Activated naive CD8-positive, alpha-beta T cell treated with anti-CD3 and anti-CD28 coated beads, Interleukin-2, amount 10 ng/mL, durations not matched to agents 7 days and 5 days (primary cell): ENCODE results near the gene NAGPA. TPM values are rescaled to one million over a fixed set of nuclear protein-coding genes. Genes with fewer than 3 reads are reported as not detected.

Source experiments
- ATAC-seq: fragments of 150-1000 bp; cut with Tn5 transposase; one replicate; pipeline ENCODE4 v1.10.0; 2021; ENCODE audit warnings: low read depth, moderate library complexity
- POLR2A ChIA-PET: fragments of 350-600 bp; sonication (Branson Sonifier 250); formaldehyde crosslinking; loops from one replicate; lab custom pipeline; 2021; ENCODE audit warnings: antibody characterized with exemption; lab: Charles Lee
- DNase-seq: peaks from one replicate; pipeline ENCODE4 v3.0.0; 2021
- H3K27ac Mint-ChIP-seq: one replicate; pipeline ENCODE4 v1.8.0; 2022; ENCODE audit warnings: mild to moderate bottlenecking, mixed read lengths
- H3K27me3 Mint-ChIP-seq: one replicate; pipeline ENCODE4 v1.8.0; 2022; ENCODE audit warnings: mild to moderate bottlenecking, moderate library complexity, mixed read lengths
- H3K36me3 Mint-ChIP-seq: one replicate; pipeline ENCODE4 v1.8.0; 2021; ENCODE audit warnings: mild to moderate bottlenecking, mixed read lengths
- H3K4me1 Mint-ChIP-seq: one replicate; pipeline ENCODE4 v1.8.0; 2021; ENCODE audit warnings: mixed read lengths
- H3K4me3 Mint-ChIP-seq: one replicate; pipeline ENCODE4 v1.8.0; 2022; ENCODE audit warnings: mild to moderate bottlenecking, moderate library complexity, mixed read lengths
- H3K9me3 Mint-ChIP-seq: one replicate; pipeline ENCODE4 v1.8.0; 2021; ENCODE audit warnings: mixed read lengths
- total RNA-seq, 2 experiments: library from RNA; stranded (reverse); gene quantifications; one replicate each; pipeline ENCODE4 v1.2.3, GENCODE V29; 2021

NAGPA gene
- total RNA-seq, 2 experiments from 2014 or later, result 18.2 to 19.9 TPM

DNA sequence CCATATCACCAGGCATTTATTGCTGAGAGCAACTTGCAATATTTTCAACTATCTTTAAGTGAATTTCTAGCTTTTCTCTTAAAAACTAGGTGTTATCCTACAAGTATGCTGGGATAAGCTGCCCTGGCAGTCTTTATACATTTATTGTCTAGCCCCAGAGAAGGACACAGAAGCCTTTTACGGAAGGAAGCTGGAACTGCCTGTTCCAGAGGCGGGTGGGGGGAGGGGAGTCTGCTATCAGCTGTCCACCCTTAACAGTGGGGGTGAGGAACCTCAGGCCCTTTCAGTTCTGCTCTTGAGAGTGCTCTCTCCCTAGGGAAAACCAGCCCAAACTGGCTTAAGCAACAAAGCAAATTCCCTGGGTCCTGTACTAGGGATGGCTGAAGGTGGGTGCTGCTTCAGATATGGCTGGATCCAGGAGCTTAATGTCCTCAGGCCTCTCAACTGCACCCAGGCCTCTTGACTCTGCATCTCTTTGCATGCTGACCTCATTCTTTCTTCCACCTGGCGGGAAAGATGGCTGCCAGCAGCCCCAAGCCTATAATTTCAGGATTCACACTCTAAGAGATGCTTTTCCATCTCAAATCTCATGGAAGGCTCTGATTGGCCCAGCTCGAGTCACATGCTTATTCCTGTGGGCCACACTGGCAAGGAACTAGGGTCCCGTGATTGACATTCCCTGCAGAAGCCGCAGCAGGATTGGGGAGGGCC, 16.6 kb downstream of the NAGPA start:
- Mint-ChIP-seq H3K27me3 (no peaks in the 10 kb centered on the region), H3K4me3 (no peak overlapping the region), H3K36me3 (no peaks in the 10 kb centered on the region), H3K9me3 (no peaks in the 10 kb centered on the region), H3K4me1 (no peaks in the 10 kb centered on the region), H3K27ac (no peak overlapping the region)
- DNase-seq (no peak), ATAC-seq (no peak)
- POLR2A ChIA-PET, result no interaction called here

DNA sequence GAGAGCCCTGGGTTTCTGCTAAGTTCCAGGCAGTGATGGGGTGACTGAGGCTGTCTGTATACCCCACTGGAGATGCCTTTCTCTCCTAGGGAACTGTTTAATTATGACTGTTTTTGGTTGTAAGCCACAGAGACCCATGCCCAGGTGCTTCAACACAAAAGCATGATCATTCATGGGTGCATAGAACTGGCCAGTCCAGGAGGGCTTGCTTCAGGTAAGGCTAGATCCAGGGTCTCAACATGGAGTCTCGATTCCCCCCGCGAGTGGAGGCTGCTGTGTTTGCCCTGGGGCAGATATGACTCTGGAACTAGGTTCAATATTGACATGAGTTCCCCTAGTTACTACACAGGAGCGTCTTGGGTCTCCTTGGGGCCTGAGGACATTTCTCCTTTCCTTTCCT, 17.8 kb downstream of the NAGPA start:
- no peak overlapping the region for H3K4me3 Mint-ChIP-seq
- POLR2A ChIA-PET, result no interaction called here
- ATAC-seq (no peak), DNase-seq (no peak)
- no peaks in the 10 kb centered on the region for H3K9me3 Mint-ChIP-seq
- no peaks in the 10 kb centered on the region for H3K4me1 Mint-ChIP-seq
- no peak overlapping the region for H3K27ac Mint-ChIP-seq
- H3K36me3 Mint-ChIP-seq, result no peaks in the 10 kb centered on the region
- no peaks in the 10 kb centered on the region for H3K27me3 Mint-ChIP-seq

DNA sequence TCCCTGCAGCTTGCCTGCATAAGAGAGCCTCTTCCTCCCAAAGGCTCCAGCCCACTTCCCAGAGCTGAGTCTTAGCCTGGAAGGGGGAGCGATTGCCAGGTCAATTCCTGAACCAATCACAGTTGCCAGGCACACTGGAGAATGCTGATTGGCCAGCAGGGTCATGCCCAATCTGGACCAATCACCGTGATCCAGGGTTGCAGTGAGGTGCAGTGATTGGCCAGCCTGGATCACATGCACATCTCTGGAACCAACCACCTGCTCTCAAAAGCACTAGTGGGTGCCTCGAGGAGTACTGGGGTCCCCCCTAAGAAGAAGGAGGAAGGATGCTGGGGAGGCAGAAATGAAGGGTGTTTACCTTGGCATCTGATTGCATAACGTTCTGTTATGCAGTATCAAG, 18.4 kb downstream of the NAGPA start:
- no peak for ATAC-seq
- no peak for DNase-seq
- Mint-ChIP-seq H3K9me3 (no peaks in the 10 kb centered on the region), H3K4me1 (no peaks in the 10 kb centered on the region), H3K36me3 (no peaks in the 10 kb centered on the region), H3K27ac (no peak overlapping the region), H3K4me3 (no peak overlapping the region), H3K27me3 (no peaks in the 10 kb centered on the region)
- POLR2A ChIA-PET, result no interaction called here

DNA sequence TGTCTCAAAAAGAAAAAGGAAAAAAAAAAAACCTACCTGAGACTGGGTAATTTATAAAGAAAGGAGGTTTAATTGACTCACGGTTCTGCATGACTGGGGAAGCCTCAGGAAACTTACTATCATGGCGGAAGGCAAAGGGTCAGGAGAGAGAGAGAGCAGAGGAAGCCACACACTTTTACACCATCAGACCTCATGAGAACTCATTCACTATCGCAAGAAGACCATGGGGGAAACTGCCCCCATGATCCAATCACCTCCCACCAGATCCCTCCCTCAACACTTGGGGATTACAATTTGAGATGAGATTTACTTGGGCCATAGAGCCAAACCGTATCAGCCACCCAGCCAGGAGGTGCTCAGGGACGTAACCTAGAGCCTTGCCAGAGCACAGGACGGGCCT, 20.8 kb downstream of the NAGPA start:
- Mint-ChIP-seq H3K36me3 (no peaks in the 10 kb centered on the region), H3K27ac (no peak overlapping the region), H3K4me1 (no peaks in the 10 kb centered on the region), H3K4me3 (no peak overlapping the region), H3K27me3 (no peaks in the 10 kb centered on the region), H3K9me3 (no peaks in the 10 kb centered on the region)
- POLR2A ChIA-PET, result no interaction called here
- no peak for DNase-seq
- no peak for ATAC-seq

DNA sequence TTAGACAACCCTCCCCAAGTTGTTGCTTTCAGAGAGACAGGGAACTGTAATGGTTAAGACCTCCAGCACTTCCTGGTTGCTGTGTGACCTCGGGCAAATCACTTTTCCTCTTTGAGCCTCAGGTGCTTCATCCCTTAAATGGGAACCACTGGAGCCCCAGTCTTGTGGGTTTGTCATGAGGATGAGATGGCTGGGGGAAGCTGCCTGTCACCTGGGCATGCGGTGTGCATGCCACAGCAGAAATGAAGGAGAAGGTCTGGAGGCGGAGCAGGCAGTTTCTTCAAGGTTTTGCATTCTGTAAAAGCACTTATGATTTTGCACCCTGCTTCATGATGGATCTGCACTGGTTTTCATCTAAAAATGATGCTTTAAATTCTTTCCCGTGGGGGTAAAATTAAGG, 22.1 kb downstream of the NAGPA start:
- ATAC-seq (no peak), DNase-seq (no peak)
- Mint-ChIP-seq H3K4me1 (no peaks in the 10 kb centered on the region), H3K36me3 (no peaks in the 10 kb centered on the region), H3K9me3 (no peaks in the 10 kb centered on the region), H3K27ac (no peak overlapping the region), H3K4me3 (no peak overlapping the region), H3K27me3 (no peaks in the 10 kb centered on the region)
- POLR2A ChIA-PET, result no interaction called here

DNA sequence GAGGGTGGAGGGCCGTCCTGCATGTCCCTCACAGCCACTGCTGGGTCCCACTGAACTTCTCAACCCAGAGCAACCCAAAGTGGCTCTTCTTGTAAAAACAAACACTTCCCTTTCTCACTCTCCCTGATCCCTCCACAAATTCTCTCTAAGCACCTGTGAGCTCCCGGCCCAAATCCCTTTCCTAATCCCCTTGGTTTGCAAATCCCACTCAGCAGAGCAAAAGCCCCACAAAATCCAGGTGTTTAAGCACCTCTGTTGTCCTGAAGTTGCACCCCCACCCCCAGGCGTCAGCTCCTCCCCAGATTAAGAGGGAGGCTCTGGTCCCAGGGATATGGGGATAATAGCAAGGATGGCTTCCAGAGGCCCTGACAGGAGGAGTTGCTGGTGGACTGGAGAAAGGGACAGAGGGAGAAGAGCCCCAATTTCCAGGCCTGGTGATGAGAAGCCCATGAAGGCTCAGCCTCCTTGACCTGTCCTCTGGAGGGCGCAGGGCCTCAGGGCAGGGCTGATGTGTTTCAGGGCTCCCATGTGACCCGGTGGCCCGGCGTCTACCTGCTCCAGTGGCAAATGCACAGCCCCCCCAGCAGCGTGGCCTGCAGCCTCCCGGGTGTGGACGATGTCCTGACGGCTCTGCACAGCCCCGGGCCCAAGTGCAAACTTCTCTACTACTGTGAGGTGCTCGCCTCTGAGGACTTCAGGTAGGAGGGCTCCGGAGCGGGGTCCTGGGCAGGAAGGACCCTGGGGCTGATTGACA, 23.0 kb downstream of the NAGPA start:
- POLR2A ChIA-PET, result no interaction called here

DNA sequence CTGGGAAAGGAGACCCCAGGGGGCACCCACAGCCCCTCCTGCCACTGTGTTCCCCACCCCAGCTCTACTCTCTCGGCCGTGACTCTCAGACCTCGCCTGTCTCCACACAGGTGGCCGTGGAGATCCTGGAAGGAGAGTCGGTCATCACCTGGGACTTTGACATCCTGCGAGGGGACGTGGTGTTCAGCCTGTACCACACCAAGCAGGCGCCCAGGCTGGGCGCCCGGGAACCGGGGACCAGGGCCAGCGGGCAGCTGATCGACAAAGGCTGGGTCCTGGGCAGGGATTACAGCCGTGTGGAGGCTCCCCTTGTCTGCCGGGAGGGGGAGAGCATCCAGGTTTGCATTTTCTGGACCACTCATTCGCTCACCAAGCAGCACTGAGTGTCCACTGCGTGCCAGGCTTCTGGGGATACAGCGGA, 25.4 kb downstream of the NAGPA start:
- H3K4me1 Mint-ChIP-seq, result no peaks in the 10 kb centered on the region
- ATAC-seq (no peak), DNase-seq (no peak)
- no peak overlapping the region for H3K27ac Mint-ChIP-seq
- H3K27me3 Mint-ChIP-seq, result no peaks in the 10 kb centered on the region
- H3K36me3 Mint-ChIP-seq, result no peaks in the 10 kb centered on the region
- H3K9me3 Mint-ChIP-seq, result no peaks in the 10 kb centered on the region
- POLR2A ChIA-PET, result no interaction called here
- no peak overlapping the region for H3K4me3 Mint-ChIP-seq

More for the DNA sequence above, 23.0 kb downstream of the NAGPA start:
- Mint-ChIP-seq H3K27ac (no peak overlapping the region), H3K4me3 (no peak overlapping the region), H3K27me3 (no peaks in the 10 kb centered on the region), H3K4me1 (no peaks in the 10 kb centered on the region), H3K9me3 (no peaks in the 10 kb centered on the region), H3K36me3 (no peaks in the 10 kb centered on the region)
- ATAC-seq (no peak), DNase-seq (no peak)

DNA sequence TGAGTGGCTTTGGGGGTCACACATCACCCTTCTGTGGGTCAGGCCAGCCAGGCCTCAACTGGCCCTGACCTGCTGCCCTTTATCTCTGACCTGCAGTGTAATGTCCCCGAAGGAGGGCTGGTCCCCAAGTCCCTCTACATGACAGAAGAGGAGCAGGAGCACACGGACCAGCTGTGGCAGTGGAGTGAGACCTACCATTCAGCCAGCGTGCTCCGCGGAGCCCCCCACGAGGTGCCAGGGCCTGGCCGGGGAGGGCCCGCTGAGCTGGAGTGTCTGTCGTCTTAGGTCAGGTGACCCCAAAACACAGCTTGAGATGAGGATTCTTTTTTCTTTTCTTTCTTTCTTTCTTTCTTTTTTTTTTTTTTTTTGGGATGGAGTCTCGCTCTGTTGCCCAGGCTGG, 26.5 kb downstream of the NAGPA start:
- Mint-ChIP-seq H3K4me1 (no peaks in the 10 kb centered on the region), H3K4me3 (no peak overlapping the region), H3K9me3 (no peaks in the 10 kb centered on the region), H3K36me3 (no peaks in the 10 kb centered on the region), H3K27ac (no peak overlapping the region), H3K27me3 (no peaks in the 10 kb centered on the region)
- DNase-seq, result no peak
- POLR2A ChIA-PET, result no interaction called here
- ATAC-seq, result no peak

DNA sequence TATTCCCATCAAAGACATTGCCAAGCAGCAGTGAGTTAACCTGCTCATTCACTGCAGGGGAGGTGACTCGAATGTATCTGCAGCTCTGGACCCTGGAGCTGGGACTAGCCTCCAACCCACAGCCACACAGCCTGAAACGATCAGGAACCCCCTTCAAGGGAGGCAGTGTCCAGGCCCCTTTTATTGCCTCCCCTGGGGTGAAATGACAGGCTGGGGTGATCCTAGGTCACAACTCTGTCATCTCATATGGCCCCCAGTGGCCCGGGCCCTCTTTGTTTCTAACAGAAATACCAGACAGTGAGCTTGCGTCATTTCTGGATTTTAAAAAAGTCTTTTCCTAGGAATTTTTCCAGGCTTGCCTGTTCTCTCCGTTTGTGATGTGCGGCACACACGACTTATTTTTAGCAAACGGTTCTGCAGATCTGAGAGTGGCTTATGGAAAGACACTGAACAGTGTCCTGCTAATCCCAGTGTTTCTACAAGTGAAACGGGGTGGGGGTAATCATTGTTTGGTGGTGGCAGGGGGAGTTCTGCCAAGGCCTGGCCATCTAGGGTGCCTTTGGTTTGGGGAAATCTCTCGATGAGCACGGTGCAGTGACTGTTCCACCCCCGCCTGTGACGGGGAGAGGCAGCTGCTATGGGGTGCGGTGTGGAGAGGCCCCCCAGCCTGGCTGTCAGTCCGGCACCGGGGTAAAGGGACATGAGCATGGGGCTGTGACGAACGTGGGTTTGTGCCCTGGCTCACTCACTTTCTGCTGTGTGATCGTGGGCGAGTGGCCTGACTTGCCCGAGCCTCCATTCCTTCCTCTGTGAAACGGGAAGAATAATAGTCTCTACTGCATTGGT, 27.2 kb downstream of the NAGPA start:
- no peaks in the 10 kb centered on the region for H3K4me1 Mint-ChIP-seq
- POLR2A ChIA-PET, result no interaction called here
- H3K27ac Mint-ChIP-seq, result no peak overlapping the region
- ATAC-seq (no peak), DNase-seq (no peak)
- no peaks in the 10 kb centered on the region for H3K36me3 Mint-ChIP-seq
- no peak overlapping the region for H3K4me3 Mint-ChIP-seq
- no peaks in the 10 kb centered on the region for H3K27me3 Mint-ChIP-seq
- H3K9me3 Mint-ChIP-seq, result no peaks in the 10 kb centered on the region

DNA sequence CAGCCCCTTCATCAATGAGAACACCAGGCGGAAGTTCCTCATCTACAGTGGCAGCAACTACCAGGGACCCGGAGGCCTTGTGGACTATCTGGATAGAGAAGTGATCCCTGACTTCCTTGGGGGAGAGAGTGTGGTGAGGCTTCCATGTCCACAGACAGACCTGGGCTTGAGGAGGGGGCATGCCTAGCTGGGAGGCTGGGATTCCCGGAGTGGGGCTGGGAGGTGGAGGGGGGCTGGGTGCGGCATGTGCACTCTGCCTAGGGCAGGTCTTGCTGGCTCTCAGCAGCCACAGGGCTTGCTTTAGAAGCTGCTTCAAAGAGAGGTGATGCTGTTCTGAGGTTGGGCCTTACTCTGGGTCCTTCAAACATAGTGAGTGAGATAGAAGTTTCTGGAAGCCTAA, 27.8 kb downstream of the NAGPA start:
- Mint-ChIP-seq H3K4me1 (no peaks in the 10 kb centered on the region), H3K4me3 (no peak overlapping the region), H3K27me3 (no peaks in the 10 kb centered on the region), H3K9me3 (no peaks in the 10 kb centered on the region), H3K36me3 (no peaks in the 10 kb centered on the region), H3K27ac (no peak overlapping the region)
- POLR2A ChIA-PET, result interaction anchor here (0.6 kb wide), 1 partner anchor 74 kb away, joined by 5 read pairs; no protein-coding TSS in a partner anchor
- ATAC-seq, result no peak
- DNase-seq, result no peak

DNA sequence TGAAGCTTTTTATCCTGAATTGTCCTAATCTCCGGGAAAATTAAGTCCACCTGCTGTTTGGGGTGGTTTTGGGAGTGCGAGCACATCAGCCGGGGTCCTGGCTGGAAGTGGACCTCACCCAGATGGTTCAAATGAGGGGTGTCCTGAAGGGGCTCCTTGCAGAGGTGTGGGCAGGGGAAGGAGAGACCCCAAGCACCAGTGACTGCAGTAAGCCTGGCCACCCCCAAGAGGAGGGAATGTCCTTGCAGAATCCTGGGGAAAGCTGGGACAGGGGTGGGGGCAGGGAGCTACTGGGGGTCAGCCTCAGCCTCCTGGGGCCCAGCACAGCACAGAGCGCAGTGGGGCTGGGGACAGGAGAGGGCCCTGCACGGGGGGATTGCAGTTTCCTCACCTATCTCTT, 29.4 kb downstream of the NAGPA start:
- ATAC-seq, result no peak
- Mint-ChIP-seq H3K27me3 (no peaks in the 10 kb centered on the region), H3K27ac (no peak overlapping the region), H3K4me3 (no peak overlapping the region), H3K9me3 (no peaks in the 10 kb centered on the region), H3K4me1 (no peaks in the 10 kb centered on the region), H3K36me3 (no peaks in the 10 kb centered on the region)
- POLR2A ChIA-PET, result no interaction called here
- no peak for DNase-seq

DNA sequence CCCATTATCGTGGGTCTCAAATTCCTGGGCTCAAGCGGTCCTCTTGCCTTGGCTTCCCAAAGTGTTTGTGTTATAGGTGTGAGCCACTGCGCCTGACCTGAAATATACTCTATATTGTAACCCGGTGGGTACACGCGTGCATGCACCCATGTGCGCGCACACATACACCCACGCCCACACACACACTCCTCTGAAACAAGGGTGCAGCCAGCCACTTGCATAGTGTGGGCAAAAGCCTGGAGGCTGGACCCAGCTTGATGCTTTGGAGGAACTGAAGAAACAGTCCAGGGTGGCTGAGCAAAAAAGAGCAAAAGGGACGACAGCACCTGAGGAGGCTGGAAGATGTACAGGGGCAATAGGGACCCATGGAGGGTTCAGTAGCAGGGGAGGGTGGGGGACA, 29.9 kb downstream of the NAGPA start:
- H3K27ac Mint-ChIP-seq, result no peak overlapping the region
- H3K4me1 Mint-ChIP-seq, result no peaks in the 10 kb centered on the region
- H3K9me3 Mint-ChIP-seq, result no peaks in the 10 kb centered on the region
- ATAC-seq (no peak), DNase-seq (no peak)
- no peak overlapping the region for H3K4me3 Mint-ChIP-seq
- POLR2A ChIA-PET, result no interaction called here
- H3K27me3 Mint-ChIP-seq, result no peaks in the 10 kb centered on the region
- H3K36me3 Mint-ChIP-seq, result no peaks in the 10 kb centered on the region

DNA sequence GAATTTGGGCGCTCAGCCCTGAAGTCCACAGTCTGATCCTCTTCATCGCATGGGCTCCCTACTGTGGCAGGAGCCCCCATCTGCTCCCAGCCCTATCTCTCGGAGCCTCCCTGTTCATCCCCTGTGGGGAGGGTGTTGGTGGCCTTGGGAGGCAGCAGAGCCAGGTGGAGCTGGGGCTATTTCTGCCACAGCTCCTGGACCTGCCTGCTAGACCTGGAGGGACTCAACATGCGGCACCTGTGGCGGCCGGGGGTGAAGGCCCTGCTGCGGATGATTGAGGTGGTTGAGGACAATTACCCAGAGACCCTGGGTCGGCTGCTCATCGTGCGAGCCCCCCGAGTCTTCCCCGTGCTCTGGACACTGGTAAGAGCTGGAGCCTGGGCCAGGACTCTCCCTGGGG, 30.5 kb downstream of the NAGPA start:
- no peak for DNase-seq
- Mint-ChIP-seq H3K27ac (no peak overlapping the region), H3K4me3 (no peak overlapping the region), H3K36me3 (no peaks in the 10 kb centered on the region), H3K27me3 (no peaks in the 10 kb centered on the region), H3K4me1 (no peaks in the 10 kb centered on the region), H3K9me3 (no peaks in the 10 kb centered on the region)
- ATAC-seq, result no peak
- POLR2A ChIA-PET, result no interaction called here
